GM15510 (cell line): ENCODE results near the gene SPATA31C2.

Experiments used
- POLR2A ChIP-seq: IDR thresholded peaks from 3 replicates; pipeline ENCODE4 v1.6.1; 2011; ENCODE audit warnings: borderline replicate concordance; ENCODE audit not compliant: insufficient read length; ENCODE audit errors: extremely low read depth

SPATA31C2 gene

GRCh38 chr9:88164850-88165249 is 26.6 kb upstream of the SPATA31C2 start:
- TF ChIP-seq POLR2A: no peak

DNA sequence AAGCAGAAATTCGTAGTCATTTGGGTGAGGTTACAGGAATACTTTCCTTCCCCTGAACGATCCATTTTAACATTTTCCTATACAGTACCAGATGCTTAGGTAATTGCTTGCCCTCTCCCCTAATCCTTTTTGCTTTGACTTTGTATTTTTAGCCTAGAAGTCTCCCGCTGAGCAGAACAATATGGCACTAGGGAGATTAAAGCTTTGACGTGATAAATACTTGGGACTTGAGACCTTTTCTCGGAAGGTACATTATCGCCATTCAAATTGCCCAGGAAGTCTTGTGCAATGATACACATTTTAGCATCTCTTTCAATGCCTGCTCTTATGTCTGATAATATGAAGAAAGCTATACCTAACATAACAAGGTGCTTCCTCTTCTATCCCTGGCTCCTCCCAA is 22.9 kb upstream of the SPATA31C2 start:
- no peak for TF ChIP-seq POLR2A

GRCh38 chr9:88143957-88144625 is 5.8 kb upstream of the SPATA31C2 start:
- TF ChIP-seq POLR2A: no peak

GRCh38 chr9:88143179-88143578 is 4.9 kb upstream of the SPATA31C2 start:
- no peak for TF ChIP-seq POLR2A

DNA sequence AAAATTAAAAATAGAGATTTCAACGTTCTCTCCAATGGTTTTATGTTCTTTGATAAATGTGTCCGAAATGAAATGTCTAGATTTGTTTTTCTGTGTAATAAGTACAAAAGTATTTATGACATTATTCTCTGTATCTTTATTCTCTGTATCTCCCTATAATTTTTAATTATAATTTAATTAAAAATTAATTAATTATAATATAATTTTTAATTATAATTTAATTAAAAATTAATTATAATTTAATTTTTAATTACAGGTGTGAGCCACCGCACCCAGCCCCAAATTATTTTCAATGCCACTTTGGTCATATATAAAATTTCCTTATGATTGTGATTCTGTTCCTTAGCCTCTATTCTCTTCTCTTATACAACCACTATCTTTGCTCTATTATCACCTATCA is 28.2 kb downstream of the SPATA31C2 start:
- TF ChIP-seq POLR2A: no peak

GRCh38 chr9:88108779-88109178 is 29.5 kb downstream of the SPATA31C2 start:
- no peak for TF ChIP-seq POLR2A

DNA sequence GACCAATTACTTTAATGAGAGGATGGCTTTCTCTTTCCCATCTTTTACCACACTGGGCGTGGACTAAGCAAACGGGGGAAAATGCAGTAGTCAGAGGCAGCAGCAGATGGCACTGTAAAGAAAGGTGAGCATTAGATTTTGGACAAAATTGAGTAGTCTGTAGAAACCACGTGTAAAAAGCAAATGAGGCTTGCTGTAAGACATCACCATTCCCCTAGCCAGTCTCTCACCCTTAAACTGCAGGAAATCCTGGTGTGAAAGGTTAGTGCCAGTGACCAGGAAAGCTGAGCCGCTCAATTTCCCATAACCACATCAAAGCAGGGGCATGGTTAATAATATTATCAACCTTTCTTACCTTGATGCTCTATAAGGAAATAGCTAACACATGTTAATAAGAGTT is 31.8 kb downstream of the SPATA31C2 start:
- TF ChIP-seq POLR2A: no peak

- TF ChIP-seq POLR2A: no peak
Measured at GRCh38 chr9:88092797-88093331, 45.4 kb downstream of the SPATA31C2 start.

DNA sequence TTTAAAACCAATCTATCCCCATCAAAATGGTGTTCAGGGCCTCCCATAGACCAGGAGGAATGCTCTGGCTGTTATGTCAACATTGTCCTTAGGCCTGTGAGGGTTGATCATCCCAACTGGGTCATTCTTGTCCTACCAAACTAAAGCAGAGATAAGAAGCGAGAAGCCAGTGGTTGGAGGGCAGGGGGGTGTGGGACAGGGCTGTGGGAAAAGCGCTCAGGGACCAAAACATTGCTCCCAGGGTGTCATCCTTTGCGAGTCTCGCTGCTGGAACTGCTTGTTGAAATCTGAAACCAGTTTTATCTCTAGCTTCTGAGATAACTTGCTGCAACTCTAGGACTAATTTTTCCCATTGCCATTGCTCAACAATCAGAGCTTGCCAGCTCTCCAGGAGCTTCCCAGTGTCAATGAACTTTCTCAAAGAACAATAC is 48.1 kb downstream of the SPATA31C2 start:
- TF ChIP-seq POLR2A: no peak

DNA sequence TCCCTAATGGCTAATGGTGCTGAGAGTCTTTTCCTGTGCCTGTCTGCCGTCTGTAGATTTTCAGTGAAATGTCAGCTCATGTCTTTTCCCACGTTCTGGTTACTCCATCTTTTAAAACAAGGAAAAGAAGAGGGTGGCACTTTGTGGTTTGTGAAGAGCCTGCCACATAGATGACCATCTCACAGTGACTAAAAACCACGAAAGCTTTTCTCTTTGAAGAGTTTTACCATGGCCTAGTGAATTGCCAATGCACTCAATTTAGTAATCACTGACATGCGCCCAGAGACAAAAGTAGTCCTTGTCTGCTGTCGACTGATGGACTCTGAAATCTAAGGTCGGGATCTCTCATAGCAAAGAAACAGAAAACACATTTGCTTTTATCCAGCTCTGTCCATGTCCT is 50.4 kb downstream of the SPATA31C2 start:
- TF ChIP-seq POLR2A: no peak

DNA sequence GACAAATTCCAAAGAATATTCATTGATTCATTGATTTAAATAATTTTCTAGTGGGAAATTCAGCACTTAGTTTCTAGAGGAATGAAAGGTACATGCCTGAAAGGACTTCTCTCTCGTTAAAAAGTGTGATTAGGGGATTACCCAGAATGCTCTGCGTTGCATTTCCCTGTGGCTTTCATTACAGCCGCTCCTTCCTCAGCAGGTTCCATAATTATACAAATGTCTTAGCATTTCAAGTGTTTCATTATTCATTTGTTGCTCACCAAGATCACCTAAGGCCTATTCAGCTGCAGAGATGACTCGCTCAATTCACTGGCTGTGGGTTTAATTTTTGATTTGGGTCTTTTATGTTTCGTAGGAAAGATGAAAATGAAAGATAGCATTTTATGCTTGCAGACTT is 52.8 kb downstream of the SPATA31C2 start:
- no peak for TF ChIP-seq POLR2A

- no peak for TF ChIP-seq POLR2A
Measured at GRCh38 chr9:88084357-88085183, 53.7 kb downstream of the SPATA31C2 start.
